HG02642 (cell line): ENCODE measurements around the gene RMRP.

Experiments used
- ATAC-seq: cut with Tn5 transposase; IDR thresholded peaks from one replicate; pipeline ENCODE4 v1.9.1; 2021; ENCODE audit warnings: mild to moderate bottlenecking; ENCODE audit not compliant: unreplicated experiment, poor library complexity

The RMRP gene

DNA sequence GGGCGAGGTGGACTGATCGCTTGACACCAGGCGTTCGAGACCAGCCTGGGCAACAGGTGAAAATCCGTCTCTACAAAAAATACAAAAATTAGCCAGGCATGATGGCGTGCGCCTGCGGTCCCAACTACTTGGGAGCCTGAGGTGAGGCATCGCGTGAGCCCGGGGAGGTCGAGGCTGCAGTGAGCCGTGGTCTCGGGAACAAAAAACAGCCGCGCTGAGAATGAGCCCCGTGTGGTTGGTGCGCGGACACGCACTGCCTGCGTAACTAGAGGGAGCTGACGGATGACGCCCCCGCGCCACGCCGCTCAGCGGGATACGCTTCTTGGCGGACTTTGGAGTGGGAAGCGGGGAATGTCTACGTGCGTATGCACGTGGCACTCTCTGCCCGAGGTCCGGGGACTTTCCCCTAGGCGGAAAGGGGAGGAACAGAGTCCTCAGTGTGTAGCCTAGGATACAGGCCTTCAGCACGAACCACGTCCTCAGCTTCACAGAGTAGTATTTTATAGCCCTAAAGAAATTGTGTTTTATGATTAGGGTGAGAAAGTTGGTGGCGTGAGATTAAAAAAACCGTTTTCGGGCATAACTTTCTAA, at the start of gene RMRP:
Gene RMRP, minus strand, starts transcription at position 474 of the 591 bp plus-strand sequence.
- peak; percentile 86 for ATAC-seq

DNA sequence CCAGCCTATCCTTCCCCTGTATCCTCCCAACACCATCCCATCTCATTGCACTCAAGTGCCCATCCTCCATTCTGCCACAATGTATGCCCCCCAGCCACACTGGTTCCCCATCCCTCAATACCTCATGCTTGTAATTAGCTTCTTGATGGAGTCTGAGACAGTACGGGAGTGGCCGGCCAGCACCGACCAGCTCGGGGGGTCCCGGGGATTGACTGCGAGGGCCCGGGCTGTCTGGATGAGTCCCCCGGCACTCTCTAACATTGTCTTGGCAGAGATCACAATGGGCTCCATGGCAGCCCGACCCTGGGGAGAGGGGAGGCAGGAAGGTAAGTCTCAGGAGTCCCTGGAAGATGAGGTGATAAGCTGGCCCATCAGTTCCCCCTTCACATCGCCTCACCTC, 49.1 kb upstream of the RMRP start:
- ATAC-seq: no peak

DNA sequence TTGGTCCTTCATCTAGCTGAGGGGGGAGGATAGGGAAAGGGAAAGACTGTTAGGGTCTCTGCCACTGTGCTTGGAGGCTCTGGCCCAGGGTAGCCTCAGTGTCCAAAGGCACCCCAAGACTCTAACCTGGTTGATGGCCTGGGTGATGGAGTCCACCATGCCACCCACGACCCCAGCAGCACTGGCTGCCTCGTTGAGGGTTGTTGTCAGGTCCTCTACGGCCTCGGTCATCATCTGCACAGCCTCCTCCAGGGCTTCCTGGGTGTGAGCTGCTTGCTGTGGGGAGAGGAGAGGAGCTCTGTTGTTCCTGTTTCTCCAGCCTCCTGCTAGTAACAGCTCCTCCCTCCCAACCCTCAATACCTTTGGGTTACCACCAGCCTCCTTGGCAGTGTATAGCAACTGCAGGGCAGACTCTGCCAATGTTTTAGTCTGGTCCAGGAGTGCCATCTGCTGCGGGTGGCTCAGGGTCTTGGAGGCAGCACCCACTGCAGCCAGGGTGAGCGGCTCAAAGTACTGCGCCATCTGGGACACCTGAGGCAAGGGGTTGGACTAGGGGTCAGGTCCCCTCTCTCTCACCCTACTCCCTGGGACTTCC, 48.1 kb upstream of the RMRP start:
- no peak for ATAC-seq

DNA sequence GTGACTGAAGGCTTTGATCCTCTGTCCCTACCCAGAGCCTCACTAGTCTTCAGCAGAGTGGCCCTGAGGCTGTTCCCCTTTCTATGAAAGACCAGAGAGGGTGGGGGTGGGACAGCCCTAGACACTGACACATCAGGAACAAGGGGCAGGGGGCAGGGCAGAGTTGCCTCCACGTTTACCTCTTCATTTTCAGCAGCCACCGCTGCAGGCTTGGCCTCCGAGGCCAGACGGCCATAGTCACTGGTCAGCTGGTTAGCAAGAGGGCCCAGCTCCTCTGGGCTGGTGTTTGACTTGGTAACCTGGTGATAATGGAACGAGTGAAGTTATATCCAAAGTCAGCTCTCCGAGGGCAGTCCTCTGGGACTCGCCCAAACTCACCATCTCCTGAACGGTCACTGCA, 47.6 kb upstream of the RMRP start:
- no peak for ATAC-seq

DNA sequence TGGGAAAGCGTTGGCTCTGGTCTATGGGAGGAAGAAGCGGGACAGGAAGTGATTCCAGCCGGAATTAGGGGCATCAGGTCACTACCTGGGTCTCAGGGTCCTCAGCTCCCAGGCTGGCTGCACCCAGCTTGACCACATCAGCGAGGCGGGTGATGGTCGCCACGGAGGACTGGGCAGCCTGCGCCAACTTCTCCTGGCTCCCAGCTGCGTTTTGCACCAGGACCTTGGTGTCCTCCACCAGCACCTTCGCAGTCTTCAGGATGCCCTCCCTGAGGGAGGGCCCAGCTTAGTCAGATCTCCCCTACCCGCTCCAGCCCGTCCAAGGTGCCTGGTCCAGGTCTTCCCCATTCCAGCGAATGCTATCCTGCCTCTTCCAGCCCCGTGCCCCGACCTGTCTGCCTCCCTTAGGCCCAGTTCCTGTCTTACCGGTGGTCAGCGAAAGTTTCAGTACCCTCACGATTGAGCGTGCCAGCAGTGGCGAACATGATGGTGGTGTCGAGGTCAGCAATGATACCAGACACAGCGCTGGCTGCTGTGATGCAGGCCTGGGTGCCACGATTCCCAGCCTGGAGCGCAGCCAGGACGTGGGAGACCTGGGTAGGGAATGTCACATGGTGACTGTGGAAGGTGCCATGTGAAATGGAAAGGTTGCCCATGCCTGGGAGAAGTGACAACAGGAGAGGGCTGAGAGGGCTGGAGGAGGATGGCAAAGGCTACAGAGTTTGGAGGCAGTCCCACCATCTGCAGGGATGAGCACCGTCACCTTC, 46.3 kb upstream of the RMRP start:
- no peak for ATAC-seq

DNA sequence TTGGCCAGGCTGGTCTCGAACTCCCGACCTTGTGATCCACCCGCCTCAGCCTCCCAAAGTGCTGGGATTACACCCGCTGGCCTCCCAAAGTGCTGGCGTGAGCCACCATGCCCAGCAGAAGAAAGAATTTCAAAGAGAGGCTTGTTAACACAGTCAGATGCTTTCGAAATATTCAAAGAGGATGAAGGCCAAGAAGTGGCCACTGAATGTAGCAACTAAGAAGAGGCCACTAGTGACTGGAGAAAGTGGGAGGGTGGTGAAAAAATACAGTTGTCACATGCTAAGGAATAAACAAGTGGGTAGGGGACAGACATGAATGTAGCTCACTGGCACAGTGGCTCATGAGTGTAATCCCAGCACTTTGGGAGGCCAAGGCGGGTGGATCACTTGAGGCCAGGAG, 44.9 kb upstream of the RMRP start:
- ATAC-seq: no peak

DNA sequence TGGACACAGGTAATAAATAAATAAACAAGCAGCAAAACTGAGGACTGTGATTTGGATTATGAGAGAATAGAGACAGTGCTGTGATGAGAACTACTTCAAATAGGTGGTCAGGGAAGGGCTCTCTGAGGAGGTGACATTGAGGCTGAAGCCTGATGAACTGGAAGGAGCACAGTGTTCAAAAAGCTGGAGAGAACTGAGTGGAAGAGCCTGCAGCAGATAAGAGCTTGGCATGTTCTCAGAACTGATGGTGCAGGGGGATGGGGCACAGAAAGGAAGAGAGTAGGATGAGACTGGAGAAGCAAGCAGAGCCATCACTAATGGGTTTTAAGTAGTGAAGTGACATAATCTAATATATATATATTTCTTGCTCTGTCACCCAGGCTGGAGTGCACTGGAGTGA, 43.1 kb upstream of the RMRP start:
- ATAC-seq: no peak

DNA sequence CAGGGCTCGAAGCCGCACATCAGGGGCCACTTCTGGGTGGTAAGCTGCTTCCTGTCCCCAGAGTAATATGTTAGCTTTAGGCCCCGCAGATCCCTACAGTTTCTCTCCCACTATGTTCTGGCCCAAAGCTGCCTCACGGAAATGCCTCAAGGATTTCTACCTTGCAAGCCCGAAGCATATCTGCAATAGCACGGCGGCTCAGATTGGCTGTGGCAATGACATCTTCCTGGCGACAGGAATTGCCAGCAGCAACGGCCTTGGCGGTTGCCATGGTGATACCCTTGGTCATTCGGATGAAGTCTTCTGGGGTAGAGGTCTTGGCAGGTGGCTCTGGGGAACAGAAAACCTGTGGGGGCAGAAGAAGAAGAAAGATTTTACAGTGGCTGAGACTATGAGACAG, 42.2 kb upstream of the RMRP start:
- no peak for ATAC-seq

DNA sequence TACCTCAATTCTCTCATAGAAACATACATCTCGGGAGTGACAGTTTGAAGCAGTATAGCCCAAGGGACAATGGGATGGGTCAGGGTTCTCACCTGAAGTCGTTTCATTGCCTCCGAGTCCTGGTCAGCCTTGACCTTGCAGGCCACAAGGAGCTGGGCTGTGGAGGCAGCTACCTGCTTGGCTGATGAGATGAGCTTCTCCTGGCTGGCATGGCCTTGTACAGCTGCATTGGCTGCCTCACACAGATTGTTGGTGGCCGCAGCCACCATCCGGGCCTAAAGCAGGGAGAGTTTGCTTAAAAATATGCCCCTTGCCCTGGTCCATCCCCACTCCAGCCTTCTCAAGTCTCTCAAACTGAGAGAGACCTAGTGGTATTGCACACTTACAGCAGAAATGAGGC, 40.4 kb upstream of the RMRP start:
- ATAC-seq: no peak

DNA sequence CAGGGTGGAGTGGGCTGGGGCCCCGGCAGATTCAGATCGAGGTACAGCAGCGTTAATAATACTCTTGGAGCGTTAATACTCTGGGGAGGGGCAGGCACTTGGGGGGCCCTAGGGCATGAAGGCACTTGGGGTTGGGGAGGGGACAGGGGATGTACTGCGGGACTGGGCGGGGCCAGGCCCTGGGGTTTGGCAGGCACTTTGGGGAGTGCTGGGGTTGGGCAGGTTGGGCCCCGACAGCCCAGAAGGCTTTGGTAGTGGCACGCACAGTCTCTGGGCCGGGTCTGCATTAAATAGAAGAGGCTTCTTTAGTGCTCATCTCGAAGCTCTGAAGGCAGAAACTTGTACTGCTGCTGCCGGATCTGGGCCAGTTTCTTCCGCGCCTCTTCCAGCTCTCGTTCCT, 39.7 kb upstream of the RMRP start:
- no peak for ATAC-seq

DNA sequence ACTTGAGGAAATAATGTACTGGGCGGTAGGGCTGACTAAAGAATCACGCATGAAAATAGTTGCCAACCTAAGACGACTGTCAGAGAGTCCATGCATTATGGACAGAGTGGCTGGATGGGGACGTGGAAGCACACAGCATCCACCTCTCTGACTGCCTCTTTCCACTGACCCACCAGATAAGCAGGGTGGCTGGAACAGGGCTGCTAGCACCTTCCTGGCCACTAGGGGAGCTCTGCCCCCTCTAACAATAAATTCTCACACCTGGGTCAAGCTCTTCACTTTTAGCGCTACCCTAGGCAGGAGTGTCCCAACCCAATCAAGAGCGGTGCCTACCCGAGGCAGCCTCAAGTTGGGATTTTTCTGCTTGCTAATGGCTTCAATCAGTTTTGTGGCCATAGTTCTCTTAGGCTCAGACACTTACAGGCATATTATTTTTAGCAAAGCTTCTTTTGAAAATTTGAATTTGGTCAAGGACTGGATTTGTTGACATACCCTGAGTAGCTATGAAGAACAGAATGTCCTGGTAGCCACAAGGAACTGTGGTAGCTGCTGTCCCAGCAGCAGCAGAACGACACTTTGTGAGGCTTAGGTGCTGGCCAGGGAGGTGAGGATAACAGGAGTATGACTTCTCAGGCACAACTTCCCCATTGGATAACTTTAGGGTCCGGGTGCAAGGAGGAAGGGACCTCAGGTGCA, 38.8 kb upstream of the RMRP start:
- ATAC-seq: peak; percentile 78

DNA sequence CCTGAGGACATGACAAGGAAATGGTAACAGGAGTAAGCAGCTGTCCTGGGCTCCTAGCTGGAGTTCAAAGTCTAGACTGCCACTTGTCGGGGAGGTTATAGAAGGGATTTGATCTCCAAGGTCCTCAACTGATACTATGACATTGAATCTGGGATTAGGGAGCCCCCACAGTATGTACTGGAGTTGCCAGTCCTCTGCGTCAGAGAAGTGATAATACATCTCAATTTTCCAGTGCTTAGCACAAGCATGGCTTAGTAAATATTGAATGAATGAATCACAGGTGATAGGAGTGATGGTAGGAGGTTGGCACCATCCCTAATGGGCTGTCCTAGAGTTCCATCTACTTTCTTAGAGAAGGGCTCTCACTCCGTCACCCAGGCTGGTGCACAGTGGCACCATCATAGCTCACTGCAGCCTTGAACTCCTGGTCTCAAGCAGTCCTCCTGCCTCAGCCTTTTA, 38.2 kb upstream of the RMRP start:
- ATAC-seq: no peak

DNA sequence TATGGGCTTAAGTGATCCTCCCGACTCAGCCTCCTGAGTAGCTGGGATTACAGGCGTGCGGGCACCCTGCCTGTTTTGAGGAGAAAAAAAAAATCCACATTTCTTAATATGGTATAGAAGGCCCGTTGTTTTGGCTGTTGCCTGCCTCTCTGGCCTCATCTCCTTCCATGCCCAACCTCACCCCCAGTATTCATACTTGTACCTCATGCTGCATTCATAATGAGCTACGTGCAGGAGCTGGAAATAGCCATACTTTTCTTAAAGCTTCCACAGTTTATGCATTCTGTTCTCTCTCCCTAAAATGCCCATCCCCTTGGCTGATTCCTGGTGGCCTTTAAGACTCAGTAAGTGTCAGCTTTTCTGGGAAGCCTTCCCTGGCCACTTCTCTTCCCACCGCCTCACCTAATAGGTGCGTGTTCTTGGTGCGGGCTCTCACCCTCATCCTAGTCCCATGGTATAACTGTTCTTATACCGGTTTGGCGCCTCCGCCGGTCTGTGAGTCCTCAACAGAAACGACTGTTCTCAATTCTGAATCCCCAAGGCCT, 34.0 kb upstream of the RMRP start:
- no peak for ATAC-seq

DNA sequence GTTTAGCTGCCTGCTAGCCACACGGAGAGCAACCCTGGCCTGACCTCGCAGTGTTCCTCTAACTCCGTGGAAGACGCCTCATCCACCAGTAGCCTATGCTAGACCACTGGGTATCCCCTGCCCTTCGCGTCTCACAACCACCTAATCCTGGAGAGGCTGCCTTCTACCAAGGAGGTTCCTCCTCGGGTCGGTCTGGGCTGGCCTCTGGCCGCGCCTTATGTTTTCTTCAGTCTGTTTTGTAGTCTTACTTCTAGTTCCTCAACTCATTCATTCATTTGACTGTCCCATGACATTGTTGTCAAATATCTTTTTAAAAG, 33.5 kb upstream of the RMRP start:
- ATAC-seq: no peak

DNA sequence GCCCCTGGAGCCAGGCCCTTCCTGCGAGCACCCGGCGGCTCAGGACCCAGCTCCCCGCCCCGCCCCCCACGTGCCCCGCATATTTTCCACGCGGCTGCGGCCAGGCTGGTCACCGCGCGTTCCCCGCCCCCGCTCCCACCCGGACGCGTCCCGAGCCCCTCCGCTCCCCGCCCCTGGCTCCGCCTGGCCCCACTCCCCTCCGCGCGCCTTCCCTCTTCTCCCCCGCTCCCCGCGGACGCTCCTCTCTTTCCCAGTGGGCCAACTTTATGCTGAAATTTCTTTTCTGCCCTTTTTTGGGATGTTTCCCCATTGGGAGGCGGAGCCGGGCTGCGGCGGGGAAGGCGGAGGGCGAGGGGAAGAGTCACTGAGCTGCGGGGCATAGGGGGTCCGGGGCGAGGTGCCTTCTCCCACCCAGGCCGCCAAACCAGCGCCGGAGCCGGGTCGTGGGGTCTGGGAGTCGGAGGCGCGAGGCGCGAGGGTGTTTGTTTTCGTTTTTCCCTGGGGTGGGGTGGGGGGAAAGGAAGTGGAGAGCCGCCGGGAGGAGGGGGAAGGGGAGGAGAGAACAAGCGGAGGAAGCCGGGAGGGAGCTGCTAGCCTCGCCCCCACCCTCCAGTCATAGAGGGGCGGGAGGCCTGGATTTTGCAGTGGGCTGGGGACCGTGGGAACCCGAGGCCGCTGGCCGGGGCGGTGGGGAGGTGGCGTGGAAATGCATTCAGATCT, 33.0 kb upstream of the RMRP start:
- ATAC-seq: no peak

DNA sequence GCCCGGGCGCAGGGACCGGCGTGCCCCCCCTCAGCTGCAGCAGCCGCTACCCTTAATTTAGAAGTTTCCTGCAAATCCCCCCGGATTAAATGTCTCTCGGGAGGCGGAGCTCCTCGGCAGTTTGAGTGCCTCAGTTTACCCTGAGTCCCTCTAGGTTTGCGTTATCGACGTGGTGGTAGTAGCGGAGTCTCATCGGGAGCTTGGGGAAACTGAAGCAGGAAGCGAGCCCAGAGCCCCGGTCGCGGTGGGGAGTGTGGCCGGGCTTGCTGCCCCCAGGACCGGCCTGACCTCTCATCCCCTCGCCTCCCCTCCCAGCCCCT, 32.4 kb upstream of the RMRP start:
- no peak for ATAC-seq

DNA sequence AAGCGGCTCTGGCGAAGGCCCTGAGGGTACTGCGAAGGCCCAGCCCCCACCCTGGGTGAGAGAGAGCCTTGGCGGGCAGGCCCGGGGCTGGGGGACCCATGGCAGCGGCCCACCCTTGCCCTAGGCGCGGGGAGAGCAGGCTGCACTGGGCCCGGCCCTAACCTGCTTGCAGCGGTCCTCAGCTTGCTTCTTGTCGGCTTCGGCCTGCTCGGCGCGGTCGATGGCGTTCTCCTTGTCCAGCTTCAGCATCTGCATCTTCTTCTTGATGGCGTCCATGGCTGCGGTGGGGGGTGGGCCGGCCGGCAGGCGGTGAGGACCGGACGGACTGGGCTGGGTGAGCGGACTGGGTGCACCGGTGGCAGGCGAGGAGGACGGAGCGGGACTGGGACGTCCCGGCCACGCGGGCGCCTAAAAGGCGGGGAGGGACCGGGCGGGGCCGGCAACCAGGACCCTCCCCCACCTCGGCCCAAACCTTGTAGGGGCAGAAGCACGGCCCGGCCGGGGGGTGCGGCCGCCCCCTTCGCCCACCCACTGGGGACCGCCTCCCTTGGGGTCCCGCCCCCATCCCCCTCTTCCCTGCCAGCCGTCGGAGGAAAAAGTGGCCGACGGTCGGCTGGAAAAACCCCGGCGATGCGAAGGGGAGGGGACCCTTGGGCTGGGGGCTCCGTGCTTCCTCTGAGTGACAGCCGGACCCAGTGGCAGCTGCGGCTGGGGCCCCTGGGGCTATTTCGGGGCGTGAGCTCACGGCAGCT, 31.9 kb upstream of the RMRP start, which contains the start of gene TPM2:
Gene TPM2, minus strand, starts transcription at position 384 of the 752 bp plus-strand sequence. Its CDS starts 108 bp downstream, at position 276.
- ATAC-seq: no peak

DNA sequence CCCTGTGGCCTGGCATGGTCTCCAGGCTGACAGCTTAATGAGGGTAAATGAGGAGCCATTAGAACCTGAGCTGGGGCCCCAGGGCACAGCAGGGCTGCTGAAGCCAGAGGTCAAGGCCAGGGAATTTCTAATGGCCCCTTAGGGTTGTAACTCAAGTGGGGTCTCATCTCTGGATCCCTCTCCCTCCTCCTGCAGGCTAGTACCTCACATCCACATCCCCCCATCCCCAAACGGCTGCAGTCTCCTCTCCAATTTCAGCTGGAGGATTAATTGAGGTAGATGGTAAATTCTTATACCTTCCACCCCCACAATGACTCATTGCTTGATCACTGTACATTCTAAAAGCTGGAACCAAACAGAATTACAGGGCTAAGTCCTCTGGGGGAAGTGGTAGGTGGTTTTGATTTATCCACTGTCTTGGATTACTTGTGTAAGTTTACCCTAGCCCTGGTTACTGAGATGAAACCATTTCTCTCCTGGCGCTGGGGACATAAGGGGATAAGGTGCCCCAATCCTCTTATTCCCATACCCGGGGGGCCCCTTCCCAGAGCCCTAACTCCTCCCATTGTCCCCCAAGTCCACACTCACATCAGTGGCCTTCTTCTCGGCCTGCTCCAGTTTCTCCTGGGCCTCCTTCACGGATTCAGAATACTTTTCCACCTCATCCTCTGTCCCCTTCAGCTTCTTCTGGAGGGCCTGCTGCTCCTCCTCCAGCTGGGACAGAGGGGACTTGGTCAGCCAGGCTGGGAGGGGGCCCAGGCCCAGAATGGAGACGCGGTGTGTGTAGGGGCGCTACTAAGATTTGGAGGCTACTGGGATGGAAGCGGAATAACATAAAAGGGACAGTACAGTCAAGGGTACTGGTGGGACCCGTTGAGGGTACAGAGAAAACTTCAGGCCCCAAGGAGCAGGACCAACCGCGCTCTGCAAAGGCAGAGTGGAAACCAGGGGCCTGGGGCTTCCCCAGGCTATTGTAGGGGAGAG, 31.0 kb upstream of the RMRP start:
- ATAC-seq: no peak
